Activated naive CD8-positive, alpha-beta T cell treated with anti-CD3 and anti-CD28 coated beads, Interleukin-2, amount 50 U/mL, for 16 hours (primary cell): ENCODE data around the gene MYZAP.
A peak's percentile ranks its signal among the peaks of the same experiment; 100 is the strongest.

ENCODE experiments used
- DNase-seq: peaks from one replicate; pipeline ENCODE4 v3.0.0-alpha.2; 2020; ENCODE audit warnings: low read depth, low spot score

MYZAP gene

GRCh38 chr15:57591822-57592367 lies at the start of gene MYZAP:
Gene MYZAP, plus strand, starts transcription at chr15:57591904. Its CDS starts 131 bp downstream, at chr15:57592035.
- no peak for DNase-seq

DNA sequence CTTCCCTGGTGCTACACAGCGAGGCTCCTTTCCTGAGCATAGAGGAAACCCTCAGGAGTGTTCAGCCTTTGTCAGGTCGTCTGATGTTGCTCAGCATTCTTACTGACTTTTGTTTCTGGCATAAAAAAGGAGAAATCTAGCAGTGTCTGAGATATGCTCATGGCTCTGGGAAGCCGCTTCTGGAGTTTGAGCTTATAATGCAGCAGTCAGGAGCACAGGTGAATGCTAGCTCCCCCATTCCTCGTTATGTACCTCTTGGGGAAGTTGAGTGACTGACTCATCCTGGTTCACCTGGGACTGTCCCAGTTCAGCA lies 49.2 kb upstream of the MYZAP start:
- no peak for DNase-seq

GRCh38 chr15:57544848-57545480 lies 46.7 kb upstream of the MYZAP start:
- DNase-seq: no peak

DNA sequence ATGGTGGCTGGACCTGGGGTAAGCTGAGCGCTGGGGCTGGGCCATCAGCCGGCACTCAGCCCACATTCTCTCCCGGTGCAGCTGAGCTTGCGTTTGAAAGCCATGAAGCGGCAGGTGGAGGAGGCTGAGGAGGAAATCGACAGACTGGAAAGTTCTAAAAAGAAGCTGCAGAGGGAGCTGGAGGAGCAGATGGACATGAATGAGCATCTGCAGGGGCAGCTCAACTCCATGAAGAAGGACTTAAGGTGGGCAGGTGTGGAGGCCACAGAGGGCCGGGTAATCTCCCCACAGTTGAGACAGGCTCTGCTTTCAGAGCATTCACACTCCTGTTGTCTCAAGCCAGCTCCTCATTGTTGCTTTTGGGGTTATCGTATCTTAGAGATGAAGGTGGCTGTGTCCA lies 45.7 kb upstream of the MYZAP start:
- no peak for DNase-seq

- no peak for DNase-seq
These were observed 44.4 kb upstream of the MYZAP start for GRCh38 chr15:57547243-57547755.

DNA sequence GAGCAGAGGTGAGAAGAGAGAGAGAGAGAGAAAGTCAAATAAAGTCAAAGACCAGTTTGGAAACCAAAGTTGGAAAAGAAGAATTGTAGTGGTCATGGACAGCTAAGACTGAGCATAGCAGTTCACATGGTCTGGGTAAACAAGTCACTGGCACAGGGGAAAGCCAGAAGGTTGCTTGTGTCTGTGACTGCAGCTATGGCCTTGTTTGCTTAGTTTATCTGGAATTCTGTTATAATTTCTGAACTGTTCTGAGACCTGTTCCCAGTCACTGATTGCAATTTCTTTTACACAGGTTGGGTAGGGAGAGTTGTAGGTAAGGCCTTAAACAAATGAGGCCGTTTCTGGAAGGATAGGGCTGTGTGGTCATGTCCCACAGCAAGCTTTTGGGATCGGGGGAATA lies 43.4 kb upstream of the MYZAP start:
- DNase-seq: no peak

- no peak for DNase-seq
These were observed 42.9 kb upstream of the MYZAP start for GRCh38 chr15:57548835-57549234.

DNA sequence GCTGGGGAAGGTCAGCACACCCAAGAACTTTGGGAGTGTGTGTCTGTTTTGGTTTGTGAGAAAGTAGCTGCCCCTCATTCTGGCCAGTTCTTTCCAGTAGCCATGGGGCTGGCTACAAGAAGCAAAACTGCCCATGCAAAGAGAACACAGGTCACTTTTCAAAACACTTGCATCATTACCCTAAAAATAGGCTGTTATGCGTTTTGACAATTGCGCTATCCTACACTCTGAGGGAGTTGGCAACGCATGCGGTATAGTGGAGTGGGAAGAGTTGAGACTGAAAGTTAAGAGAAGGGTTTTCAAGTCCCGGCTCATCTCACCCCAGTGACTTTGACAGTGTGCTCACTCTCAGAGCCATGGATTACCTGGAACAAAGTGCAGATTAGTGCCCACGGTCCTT lies 41.8 kb upstream of the MYZAP start:
- DNase-seq: no peak

DNA sequence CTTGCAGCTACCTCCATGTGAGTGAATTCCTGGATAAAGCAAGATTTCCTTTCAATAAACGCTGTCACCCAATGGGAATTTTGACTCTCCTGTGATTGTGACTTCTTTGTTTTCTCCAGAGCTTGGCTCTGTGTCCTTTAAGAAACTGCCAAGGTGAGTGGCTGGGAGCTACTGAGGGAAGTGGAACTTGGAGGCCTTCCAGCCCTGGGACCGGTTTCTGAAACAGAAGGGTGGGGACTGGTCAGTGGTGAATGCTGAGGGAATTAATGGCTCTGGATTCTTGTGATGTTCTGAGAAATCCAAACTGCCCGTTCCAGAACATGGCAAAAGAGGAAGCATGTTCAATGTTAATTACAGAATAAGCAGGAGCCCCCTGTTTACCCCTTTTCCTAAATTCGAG lies 41.1 kb upstream of the MYZAP start:
- no peak for DNase-seq

GRCh38 chr15:57551715-57552677 lies 39.7 kb upstream of the MYZAP start:
- no peak for DNase-seq

DNA sequence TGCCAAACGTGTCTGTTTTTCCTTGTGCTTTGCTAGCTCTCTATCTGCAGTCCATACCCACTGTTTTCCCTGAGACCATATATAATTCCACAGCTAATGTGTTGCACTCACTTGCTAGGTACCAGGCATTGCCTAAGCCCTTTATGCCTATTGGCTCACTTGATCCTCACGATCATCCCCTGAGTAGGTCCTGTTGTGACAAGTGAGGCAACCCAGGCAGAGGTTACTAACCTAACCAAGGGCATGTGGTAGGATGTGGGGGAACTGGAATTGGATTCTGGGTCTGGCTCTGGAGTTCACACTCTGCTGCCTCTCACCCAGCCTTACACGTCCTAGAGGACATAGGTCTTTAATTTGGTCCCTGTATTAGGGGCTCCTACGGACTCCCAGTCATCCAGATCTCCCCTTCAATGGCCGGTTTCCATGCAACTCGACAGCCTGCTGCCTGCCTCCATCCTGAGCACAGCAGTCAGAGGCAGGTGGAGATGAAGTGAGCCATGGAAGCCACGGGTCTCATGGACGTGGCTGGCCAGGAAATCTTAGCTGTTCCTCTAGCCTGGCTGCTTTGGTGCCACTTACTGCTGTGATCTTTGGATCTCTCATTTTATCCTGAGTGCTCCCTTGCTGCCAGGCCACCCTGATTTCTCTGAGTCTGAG lies 38.9 kb upstream of the MYZAP start:
- DNase-seq: no peak

- no peak for DNase-seq
These were observed 38.2 kb upstream of the MYZAP start for GRCh38 chr15:57553526-57553925.

DNA sequence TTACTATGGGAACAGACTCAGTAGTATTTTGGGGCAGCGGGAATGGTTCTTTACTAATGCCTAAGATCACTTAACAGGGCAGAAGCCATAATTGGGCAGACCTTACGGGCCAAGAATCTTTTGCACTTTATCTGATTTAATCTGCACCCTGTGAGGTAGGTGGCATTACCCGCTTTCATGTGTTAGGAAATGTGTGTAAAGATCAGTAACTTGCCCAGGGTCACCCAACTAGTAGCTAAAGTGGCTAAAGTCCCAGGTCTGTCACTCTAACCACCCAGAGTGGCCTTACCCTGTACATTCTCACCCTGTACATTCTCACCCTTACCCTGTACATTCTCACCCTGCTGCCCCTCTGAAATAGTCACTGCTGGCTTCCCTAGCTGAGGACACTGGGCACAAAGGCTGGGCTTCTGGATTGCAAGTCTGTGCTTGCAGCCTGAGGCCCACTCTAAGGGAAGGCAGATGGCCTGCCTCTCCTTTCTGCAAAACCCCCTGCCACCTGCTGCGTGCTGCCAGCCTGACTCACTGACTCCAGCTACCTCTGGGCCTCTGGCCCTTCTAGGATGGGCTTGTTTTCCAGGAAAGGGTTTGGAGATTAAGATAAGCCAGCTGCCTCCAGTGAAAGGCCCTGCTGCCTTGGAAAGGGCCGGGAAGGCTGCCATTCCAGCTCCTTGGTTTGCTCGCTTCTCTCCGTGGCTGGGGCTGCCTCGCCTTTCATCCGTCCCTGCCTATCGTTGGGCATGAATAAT lies 37.5 kb upstream of the MYZAP start:
- no peak for DNase-seq

DNA sequence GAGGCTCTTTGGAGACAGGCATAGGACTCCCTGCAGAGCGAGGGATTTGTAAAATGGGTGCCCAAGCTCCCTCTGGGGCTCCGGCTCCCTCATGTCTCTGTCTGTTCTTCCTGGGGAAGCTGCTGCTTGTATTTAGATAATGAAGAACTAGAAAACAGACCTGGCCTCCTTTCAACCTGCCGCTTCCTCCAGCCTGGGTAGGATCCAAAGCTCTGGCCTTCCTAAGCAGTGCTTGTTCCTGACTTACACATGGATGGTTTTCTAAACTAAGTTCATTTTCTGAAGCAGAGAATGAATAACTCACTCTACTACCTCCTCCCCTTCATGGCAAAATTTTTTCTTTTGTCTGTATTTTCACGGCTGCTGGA lies 36.9 kb upstream of the MYZAP start:
- DNase-seq: no peak

DNA sequence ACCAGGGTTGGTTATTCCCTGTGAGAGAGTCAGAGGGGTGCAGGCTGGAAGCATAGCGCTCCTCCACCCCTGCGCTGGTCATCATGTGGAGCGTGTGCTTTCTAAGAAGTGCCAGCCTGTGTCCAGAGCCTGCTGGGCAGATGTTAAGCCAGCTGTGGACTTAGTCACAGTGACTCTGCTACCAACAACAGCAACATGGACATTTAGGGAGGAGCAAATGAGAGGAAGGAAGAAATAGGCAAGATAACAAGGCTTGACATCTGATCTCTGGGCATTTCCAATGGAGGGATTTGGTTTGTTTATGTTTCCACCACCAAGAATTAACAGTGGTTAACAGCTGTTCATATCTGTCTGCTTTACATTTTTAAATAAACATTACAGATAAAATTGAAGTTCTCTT lies 36.4 kb upstream of the MYZAP start:
- DNase-seq: no peak

GRCh38 chr15:57556040-57556439 lies 35.7 kb upstream of the MYZAP start:
- no peak for DNase-seq

GRCh38 chr15:57557267-57557666 lies 34.4 kb upstream of the MYZAP start:
- no peak for DNase-seq

GRCh38 chr15:57557810-57558209 lies 33.9 kb upstream of the MYZAP start:
- DNase-seq: no peak

GRCh38 chr15:57559875-57560274 lies 31.8 kb upstream of the MYZAP start:
- peak; percentile 45 for DNase-seq

DNA sequence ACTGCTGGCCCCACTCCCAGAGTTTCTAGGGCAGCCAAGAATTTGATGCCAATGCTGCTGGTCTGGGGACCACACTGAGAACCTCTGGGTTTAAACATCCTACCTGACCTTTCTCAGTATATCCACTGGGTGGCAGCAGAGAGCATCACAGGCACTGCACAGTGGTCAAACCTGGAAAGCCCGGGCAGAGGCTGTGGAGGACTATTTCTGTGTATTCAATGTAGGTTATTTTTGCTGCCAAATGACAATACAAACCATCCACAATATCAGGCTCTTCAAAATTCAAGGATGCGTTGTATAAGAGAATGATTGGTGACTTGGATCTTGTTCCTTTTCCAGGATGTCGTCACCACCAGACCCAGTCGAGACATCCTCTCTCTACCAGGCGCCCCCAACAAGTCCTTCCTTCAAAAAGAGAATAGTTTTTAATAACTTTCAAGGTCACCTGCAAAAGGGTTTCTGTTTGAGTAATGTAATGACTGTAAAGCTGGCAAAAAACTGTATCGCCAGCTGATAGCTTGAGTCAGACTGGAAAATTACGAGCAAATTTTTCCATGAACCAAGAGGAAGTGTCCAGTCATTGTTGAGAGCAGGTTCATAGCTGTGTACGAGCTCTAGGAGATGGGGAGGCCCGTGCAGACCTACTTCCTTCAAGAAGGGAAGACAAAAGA lies 30.5 kb upstream of the MYZAP start:
- no peak for DNase-seq

GRCh38 chr15:57562196-57562769 lies 29.4 kb upstream of the MYZAP start:
- no peak for DNase-seq
